GM12892 (cell line): Measurements from ENCODE around the gene FMO5.

Experiments
- POLR2A ChIP-seq: IDR thresholded peaks from 2 replicates; pipeline ENCODE4 v1.6.1; 2011; ENCODE audit warnings: low read depth, low read length, control low read depth
- POLR2AphosphoS5 ChIP-seq: IDR thresholded peaks from 2 replicates; pipeline ENCODE4 v1.6.1; 2011; ENCODE audit warnings: low read depth, low read length, control low read depth
- TAF1 ChIP-seq: IDR thresholded peaks from 2 replicates; pipeline ENCODE4 v1.6.1; 2011; ENCODE audit warnings: low read depth, mild to moderate bottlenecking, control low read depth, low read length, borderline replicate concordance

DNA sequence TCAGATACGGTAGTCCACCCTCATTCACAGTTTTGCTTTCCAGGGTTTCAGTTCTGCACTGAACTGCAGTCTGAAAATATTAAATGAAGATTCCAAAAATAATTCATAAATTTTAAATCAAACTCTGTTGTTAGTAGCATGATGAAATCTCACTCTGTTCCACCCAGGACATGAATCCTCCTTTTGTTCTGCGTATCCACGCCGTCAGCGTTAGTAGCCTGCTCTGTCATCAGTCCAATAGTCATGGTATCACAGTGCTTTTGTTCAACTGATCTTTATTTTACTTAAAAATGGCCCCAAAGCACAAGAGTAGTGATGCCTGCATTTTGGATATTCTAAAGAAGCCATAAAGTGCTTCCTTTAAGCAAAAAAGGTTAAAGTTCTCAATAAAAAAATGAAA, 41.2 kb upstream of the FMO5 start:
- TF ChIP-seq POLR2A, result no peak
- TF ChIP-seq POLR2AphosphoS5, result no peak
- TF ChIP-seq TAF1, result no peak
